GM18868 (cell line): ENCODE data around the gene PPP2R3C.
A peak's percentile ranks its signal among the peaks of the same experiment; 100 is the strongest.
"Not testable (repeated sequence)": the region's sequence is repeated elsewhere in the genome, so short reads cannot be mapped to it uniquely, and the experiment has no call there.

ENCODE experiments used
- ATAC-seq: cut with Tn5 transposase; IDR thresholded peaks from one replicate; pipeline ENCODE4 v1.9.1; 2021; ENCODE audit warnings: mild to moderate bottlenecking, moderate library complexity; ENCODE audit not compliant: unreplicated experiment

The PPP2R3C gene

DNA sequence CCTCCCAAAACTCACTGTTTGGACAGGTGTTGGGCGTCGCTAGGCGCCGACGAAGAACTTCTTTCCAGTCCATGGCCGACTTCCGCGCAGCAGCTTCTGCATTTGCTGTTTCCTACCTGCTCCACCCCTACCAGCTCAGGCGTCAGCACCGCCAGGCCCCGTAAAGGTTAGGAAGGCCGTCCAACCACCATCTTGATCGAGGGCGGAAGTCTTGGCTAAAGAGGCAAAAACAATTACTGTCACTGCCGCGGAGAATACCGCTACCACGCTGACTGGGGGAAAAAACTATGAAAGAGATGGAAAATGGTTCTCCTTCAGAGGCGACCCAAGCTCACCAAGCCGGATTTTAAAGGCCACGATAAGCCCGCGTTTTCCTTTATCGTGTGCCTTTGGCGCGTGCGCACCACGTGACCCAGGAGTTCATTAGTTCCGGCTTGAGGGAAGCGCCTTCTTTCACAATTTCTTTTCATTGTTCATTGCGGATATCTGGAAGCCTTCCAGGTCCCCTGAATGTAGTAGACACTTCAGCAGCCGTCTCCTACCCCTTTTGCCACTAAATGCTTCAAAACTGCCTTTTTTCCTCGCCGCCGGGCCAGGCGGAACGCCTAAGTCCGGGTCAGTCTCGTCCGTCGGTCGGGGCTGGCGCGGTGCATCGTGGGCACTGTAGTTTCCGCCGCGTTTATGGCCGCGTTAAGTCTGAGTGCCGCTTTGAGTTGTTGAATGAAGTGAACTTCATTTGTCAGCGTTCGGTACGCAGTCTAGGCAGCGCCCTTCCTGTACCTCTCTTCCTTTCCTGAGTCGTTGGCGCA is at the start of gene PPP2R3C, which contains the start of gene PRORP:
Gene PPP2R3C, minus strand, starts transcription at position 104 of the 809 bp plus-strand sequence. Its CDS starts 31 bp downstream, at position 73.
Gene PRORP, plus strand, starts transcription at position 666 of the 809 bp plus-strand sequence. CDS start 694 bp downstream, outside the sequence.
- peak; percentile 85 for ATAC-seq

DNA sequence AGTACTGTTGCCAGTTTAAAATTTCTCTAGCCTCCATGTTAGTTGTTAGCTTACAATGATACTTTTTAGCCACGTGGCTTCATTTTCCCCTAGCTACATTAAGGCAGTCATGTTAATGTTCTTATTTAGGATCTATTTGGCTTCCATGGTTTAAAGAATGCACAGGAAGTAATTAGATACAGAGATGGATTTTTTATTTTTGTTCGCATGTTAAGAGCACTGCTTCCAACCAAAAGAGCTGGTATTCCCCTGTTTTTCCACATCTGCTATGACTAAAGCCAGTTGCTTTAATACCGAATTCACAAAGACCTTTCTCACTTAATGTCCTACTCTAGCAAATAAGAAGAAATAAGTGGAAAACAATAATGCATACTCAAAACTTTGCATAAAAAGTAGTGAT is 45.7 kb upstream of the PPP2R3C start:
- ATAC-seq = no peak

DNA sequence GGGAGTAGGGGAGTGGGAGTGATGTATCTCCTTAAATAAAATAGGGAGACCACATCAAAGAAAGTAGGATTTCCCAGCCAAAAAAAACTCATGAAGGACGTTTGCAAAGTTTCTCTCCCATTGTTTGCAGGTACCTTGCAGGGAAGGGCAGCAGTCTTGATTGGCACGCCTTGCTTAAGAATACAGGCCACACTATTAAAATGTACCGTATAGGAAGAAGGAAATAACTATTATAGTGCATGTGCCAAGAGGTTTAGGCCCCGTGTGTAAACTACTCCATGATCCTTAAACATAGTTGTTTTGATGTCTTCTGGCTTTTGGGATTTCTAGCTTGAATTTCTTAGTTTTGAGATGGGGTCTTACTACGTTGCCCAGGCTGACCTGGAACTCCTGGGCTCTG is 43.1 kb upstream of the PPP2R3C start:
- ATAC-seq = no peak

GRCh38 chr14:35163384-35163783 is 41.6 kb upstream of the PPP2R3C start:
- no peak for ATAC-seq

- peak; percentile 63 for ATAC-seq
Measured at GRCh38 chr14:35161231-35161630, 39.4 kb upstream of the PPP2R3C start.

DNA sequence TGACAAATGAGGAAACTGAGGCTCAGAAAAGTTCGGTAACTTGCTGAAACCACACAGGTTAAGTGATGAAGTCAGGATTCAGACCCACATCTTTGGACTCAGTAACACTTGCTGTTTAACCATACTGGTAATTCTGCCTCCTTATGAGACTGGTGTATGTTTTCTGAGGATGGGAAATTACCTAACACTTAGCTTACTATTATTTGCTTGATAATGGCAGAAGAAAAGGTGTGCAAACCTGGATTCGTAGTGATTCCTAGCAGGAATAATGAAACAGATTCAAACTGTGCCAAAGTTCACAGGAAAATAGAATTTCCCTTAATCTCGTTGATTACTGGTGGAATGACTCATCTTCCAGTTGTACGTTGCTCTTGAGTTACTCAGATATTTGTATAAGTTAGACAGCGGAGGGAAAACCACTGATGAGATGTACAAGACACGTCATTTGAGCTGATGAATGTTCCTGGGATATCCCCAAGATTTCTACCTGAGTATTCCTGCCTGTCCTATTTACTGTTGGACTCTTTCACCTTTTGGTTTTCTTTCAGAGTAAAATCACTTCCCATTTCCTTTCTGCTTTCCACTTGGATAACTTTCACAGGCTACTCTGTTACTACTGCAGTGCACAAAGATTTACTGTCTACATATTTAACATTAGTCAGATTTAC is 38.1 kb upstream of the PPP2R3C start:
- peak; percentile 50 for ATAC-seq

DNA sequence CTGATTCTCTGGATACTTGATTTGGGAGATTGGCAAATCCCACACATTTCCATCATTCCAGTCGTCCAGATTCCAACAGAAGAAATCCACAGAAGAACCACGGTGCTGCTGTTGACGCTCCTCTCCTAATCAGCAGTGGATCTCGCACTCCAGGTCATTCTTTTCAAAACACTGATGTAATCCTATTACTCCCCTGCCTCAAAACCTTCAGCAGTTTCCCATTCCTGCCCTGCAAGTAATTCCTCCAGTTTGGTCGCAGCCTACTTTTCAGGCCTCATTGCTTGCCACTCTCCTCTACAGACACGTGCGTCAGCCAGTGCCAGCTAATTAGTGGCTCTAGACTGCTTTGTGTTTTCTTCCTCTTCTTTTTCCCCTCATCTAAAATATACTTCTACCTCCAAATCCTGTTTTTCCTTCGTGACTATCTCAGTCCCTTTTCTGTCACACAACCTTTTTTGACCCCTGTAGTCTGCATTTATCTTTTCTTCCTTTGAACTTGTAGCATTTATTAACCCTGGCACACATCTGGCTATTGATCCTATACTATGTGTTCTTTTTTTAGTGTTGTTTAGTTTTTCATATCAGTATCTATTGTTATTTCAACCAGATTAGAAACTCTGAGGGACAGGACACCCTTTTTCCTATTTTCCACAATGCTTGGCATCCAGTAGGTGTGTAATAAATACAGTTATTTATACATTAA is 37.3 kb upstream of the PPP2R3C start:
- ATAC-seq = no peak

GRCh38 chr14:35158491-35158890 is 36.7 kb upstream of the PPP2R3C start:
- no peak for ATAC-seq

DNA sequence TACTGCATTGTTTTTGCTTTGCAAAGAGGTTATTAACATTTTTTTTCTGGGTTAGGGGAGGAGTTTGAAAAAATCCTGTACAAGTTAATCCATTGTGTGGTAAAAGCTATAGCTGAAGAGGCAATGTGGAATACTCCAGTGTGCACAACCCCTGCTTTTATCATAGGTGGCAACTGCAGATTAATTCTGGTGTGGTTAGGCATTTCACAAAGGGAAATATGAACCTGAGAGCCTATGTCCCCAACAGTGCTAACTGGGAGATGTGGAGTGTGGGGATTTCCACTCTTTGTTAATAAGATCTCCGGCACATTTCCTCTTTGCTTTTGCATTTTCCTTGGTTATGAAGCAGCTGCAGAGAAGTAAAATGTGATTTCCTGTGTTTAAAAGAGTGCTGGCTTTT is 34.2 kb upstream of the PPP2R3C start:
- peak; percentile 66 for ATAC-seq

- ATAC-seq = no peak
Measured at GRCh38 chr14:35154016-35154415, 32.2 kb upstream of the PPP2R3C start.

GRCh38 chr14:35152531-35152930 is 30.7 kb upstream of the PPP2R3C start:
- not testable (repeated sequence) for ATAC-seq

DNA sequence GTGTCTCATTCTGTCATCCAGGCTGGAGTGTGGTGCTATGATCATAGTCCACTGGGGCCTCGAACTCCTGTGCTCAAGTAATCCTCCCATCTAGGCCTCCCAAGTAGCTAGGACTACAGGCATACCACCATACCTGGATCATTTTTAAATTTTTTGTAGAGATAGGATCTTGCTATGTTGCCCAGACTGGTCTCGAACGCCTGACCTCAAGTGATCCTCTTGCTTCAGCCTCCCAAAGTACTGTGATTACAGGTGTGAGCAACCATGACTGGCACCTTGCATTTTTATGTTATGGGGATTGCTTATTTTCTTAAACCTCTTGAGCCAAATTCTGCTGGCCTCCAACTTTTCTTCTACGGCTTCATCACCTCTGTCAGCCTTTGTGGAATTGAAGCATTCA is 27.4 kb upstream of the PPP2R3C start:
- ATAC-seq = no peak

GRCh38 chr14:35147711-35148110 is 25.9 kb upstream of the PPP2R3C start:
- ATAC-seq = no peak

GRCh38 chr14:35147186-35147585 is 25.4 kb upstream of the PPP2R3C start:
- ATAC-seq = no peak

GRCh38 chr14:35146711-35147149 is 24.9 kb upstream of the PPP2R3C start:
- no peak for ATAC-seq

DNA sequence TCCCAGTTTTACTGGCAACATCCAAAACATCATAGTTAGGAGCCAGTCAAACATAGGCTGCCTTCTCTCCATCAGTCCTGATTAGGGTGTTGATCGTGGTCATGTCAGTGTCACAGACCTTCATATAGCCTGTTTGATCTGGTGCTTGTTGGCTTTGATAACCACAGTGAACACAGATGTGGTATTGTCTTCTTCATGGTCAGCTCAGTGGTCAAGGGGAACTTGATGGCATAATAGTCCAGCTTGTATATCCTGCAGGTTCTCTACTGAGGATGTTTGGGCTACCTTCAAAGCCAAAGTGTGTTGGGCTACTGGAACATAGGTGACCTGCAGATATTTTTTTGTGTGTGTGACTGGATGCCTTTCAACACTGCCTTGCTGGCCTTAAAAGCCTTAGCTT is 22.2 kb upstream of the PPP2R3C start:
- ATAC-seq = no peak

GRCh38 chr14:35140718-35141581 is 19.2 kb upstream of the PPP2R3C start:
- no peak for ATAC-seq

DNA sequence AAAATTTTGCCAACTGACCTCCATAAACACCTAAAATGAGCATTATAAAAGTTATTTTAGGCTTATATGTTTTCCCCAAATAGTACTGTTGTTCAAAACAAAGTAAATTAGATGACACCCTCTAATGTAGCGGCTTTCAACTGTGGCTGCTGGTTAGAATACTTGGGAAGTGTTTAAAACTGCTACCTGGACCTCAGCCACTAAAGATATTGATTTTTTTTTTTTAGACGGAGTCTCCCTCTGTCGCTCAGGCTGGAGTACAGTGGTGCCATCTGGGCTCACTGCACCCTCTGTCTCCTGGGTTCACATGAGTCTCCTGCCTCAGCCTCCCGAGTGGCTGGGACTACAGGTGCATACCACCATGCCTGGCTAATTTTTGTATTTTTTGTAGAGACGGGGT is 16.8 kb upstream of the PPP2R3C start:
- no peak for ATAC-seq

- no peak for ATAC-seq
Measured at GRCh38 chr14:35134329-35135123, 12.7 kb upstream of the PPP2R3C start.
